Endodermal cell (in vitro differentiated cells): Measurements from ENCODE around the gene RGS4. TPM values are rescaled to one million over a fixed set of nuclear protein-coding genes. Genes with fewer than 3 reads are reported as not detected.
"Not testable (repeated sequence)": the region's sequence is repeated elsewhere in the genome, so short reads cannot be mapped to it uniquely, and the experiment has no call there.

Experiments
- DNase-seq: peaks from one replicate; pipeline ENCODE4 v3.0.0-alpha.2; 2017
- H3K27ac ChIP-seq: 2 replicates; pipeline ENCODE4 v1.5.1; 2013; ENCODE audit warnings: mild to moderate bottlenecking, low read depth, low read length, moderate library complexity
- H3K27me3 ChIP-seq: 2 replicates; pipeline ENCODE4 v1.6.1; 2013; ENCODE audit warnings: mild to moderate bottlenecking, low read length, moderate library complexity; ENCODE audit not compliant: insufficient read depth, control insufficient read depth, poor library complexity, severe bottlenecking
- H3K36me3 ChIP-seq: 2 replicates; pipeline ENCODE4 v1.7.0; 2013; ENCODE audit warnings: mild to moderate bottlenecking, low read length, moderate library complexity; ENCODE audit not compliant: control insufficient read depth, insufficient read depth
- H3K4me1 ChIP-seq: one replicate; pipeline ENCODE4 v1.7.0; 2013; ENCODE audit warnings: low read length; ENCODE audit not compliant: control insufficient read depth, insufficient read depth
- H3K4me3 ChIP-seq: 2 replicates; pipeline ENCODE4 v1.5.1; 2013; ENCODE audit warnings: mild to moderate bottlenecking, low read length, moderate library complexity
- H3K9ac ChIP-seq: 2 replicates; pipeline ENCODE4 v1.6.1; 2013; ENCODE audit warnings: mild to moderate bottlenecking, low read length, moderate library complexity; ENCODE audit not compliant: poor library complexity, severe bottlenecking; ENCODE audit errors: extremely low read depth
- H3K9me3 ChIP-seq: 2 replicates; pipeline ENCODE4 v1.6.1; 2013; ENCODE audit warnings: mild to moderate bottlenecking, low read length, moderate library complexity; ENCODE audit not compliant: control insufficient read depth
- H3K27ac Mint-ChIP-seq: 2 replicates; pipeline ENCODE4 v1.8.0; 2020; ENCODE audit warnings: mixed read lengths
- H3K27me3 Mint-ChIP-seq: 2 replicates; pipeline ENCODE4 v1.8.0; 2021; ENCODE audit warnings: mild to moderate bottlenecking, mixed read lengths; ENCODE audit not compliant: insufficient read depth
- H3K36me3 Mint-ChIP-seq: 2 replicates; pipeline ENCODE4 v1.8.0; 2020; ENCODE audit warnings: low read depth, mixed read lengths
- H3K4me1 Mint-ChIP-seq: 2 replicates; pipeline ENCODE4 v1.8.0; 2020; ENCODE audit warnings: mixed read lengths
- H3K4me3 Mint-ChIP-seq: 2 replicates; pipeline ENCODE4 v1.8.0; 2020; ENCODE audit warnings: mild to moderate bottlenecking, moderate library complexity, mixed read lengths
- H3K9me3 Mint-ChIP-seq: 2 replicates; pipeline ENCODE4 v1.8.0; 2020; ENCODE audit warnings: mild to moderate bottlenecking, mixed read lengths
- WGBS, 2 experiments: methylation state at CpG; one replicate each; pipeline versions ENCODE4 v1.1.5 to v1.1.7; 2013; ENCODE audit warnings: missing lambda C conversion rate in 2 of 2, mixed read lengths in 1 of 2; ENCODE audit not compliant: insufficient coverage in 1 of 2, insufficient read length in 1 of 2; 5-methylcytosine and 5-hydroxymethylcytosine counted together
- total RNA-seq, 2 donors: library from RNA; stranded (reverse); fragmentation: NEBNext Ultra II Directional in 1 of 2; extraction: Animal tissue kit (Norgen Biotek cat#: 25700) in 1 of 2; gene quantifications; 2 replicates in 1 of 2; 3 replicates in 1 of 2; pipeline ENCODE4 v1.2.1, GENCODE V29; 2021
- TF ChIP-seq, protein P1 (sequence below): fragments of 200-600 bp; sonication (generic); conservative IDR thresholded peaks from 2 replicates; pipeline ENCODE4 v1.5.0; 2021; ENCODE audit warnings: antibody characterized with exemption, mild to moderate bottlenecking

The RGS4 gene
- total RNA-seq, 2 donors from 2014 or later: 0.48 to 0.51 TPM

DNA sequence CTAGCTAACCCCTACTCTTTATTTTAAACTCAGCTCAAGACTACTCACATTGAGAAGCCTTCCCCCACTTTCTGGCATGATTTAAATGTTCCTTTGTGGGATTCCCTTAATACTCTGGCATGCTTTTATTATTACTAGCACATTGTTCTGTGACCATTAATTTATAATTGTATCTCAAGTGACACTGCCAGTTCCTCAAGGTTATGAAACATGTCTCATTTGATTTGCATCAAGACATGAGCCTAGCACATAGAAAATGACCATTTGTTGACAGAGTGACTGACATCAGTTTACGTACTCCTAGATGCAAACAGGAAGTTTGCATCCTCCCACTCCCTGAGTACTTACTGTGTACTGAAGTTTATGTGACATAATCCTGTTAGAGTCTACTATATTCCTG lies 15.2 kb downstream of the RGS4 start:
- TF ChIP-seq, protein P1, sequence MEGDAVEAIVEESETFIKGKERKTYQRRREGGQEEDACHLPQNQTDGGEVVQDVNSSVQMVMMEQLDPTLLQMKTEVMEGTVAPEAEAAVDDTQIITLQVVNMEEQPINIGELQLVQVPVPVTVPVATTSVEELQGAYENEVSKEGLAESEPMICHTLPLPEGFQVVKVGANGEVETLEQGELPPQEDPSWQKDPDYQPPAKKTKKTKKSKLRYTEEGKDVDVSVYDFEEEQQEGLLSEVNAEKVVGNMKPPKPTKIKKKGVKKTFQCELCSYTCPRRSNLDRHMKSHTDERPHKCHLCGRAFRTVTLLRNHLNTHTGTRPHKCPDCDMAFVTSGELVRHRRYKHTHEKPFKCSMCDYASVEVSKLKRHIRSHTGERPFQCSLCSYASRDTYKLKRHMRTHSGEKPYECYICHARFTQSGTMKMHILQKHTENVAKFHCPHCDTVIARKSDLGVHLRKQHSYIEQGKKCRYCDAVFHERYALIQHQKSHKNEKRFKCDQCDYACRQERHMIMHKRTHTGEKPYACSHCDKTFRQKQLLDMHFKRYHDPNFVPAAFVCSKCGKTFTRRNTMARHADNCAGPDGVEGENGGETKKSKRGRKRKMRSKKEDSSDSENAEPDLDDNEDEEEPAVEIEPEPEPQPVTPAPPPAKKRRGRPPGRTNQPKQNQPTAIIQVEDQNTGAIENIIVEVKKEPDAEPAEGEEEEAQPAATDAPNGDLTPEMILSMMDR: no peak
- Mint-ChIP-seq H3K4me1 (no peaks in the 10 kb centered on the region), H3K27me3 (no peaks in the 10 kb centered on the region), H3K36me3 (no peaks in the 10 kb centered on the region), H3K4me3 (no peak overlapping the region), H3K27ac (no peak overlapping the region), H3K9me3 (peaks cover 5% of the 10 kb centered on the region)
- Histone ChIP-seq H3K4me3 (no peak overlapping the region), H3K27me3 (no peaks in the 10 kb centered on the region), H3K27ac (no peak overlapping the region), H3K9ac (no peak overlapping the region), H3K9me3 (no peaks in the 10 kb centered on the region), H3K4me1 (no peaks in the 10 kb centered on the region), H3K36me3 (no peaks in the 10 kb centered on the region)
- DNase-seq: no peak
- 88 to 100% methylated on average over 1 of the region's 1 CpG for WGBS, 2 experiments

DNA sequence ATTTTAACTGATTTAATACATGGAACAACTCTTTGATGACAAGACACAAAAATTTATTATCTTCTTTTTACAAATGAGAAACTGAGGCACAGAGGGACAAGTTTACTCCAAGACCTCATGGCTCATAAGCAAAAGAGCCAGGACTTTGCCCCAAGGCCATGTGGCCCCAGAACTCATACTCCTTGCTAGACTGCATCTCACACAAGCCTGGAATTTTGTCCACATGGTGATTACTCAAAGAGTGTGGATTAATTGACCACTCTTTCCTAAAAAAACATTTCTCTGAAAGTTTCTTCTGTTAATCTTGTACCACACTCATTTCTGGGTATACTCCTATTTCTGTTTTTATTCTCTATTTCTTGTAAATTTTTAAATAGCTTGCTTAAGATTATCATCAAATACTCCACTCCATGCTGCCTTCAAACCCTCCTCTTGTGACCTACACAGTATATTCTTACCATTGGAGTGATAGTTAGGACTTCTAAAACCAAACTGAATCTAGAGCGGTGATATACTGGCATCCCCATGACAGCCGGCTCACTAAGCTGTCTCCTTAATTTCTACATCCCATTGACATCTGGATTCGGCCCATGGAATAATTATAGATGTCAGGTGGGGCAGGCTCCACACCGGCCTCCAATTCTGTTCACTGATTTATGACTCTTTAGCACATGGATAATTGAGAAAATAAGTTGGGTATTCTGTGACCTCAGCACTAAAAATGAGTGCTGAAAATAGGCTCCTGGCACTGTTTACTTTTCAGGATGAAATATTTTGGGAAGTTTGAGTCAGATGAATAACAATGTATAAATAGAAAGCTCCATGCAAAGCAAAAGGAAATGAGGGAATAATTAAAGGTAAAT lies 16.1 kb downstream of the RGS4 start:
- TF ChIP-seq, protein P1: no peak
- no peak overlapping the region for H3K4me3 Mint-ChIP-seq

DNA sequence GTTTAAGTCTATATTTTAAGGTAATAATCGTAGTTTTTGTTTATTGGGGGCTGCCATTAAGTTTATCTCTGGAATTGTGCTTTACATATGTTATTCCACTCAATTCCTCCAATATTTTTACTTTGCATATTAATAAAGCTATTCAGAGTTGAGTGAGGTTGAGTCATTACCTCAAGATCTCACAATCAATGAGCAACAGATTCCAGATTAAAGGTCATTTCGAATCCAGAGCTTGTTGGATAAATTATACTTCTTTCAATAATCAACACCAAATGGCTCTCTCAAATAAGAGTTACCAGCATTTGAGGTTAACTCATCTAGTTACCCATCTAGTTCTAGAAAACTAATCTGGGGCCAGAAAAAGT lies 16.7 kb downstream of the RGS4 start:
- H3K36me3 Mint-ChIP-seq: no peaks in the 10 kb centered on the region
- Histone ChIP-seq H3K27ac (no peak overlapping the region), H3K9me3 (no peaks in the 10 kb centered on the region), H3K36me3 (no peaks in the 10 kb centered on the region), H3K9ac (no peak overlapping the region), H3K4me1 (no peaks in the 10 kb centered on the region), H3K27me3 (no peaks in the 10 kb centered on the region), H3K4me3 (no peak overlapping the region)
- TF ChIP-seq, protein P1: no peak
- peaks cover 2% of the 10 kb centered on the region for H3K9me3 Mint-ChIP-seq
- H3K27ac Mint-ChIP-seq: no peak overlapping the region
- no peak for DNase-seq
- no peak overlapping the region for H3K4me3 Mint-ChIP-seq
- no peaks in the 10 kb centered on the region for H3K27me3 Mint-ChIP-seq
- H3K4me1 Mint-ChIP-seq: no peaks in the 10 kb centered on the region
- 93 to 100% methylated on average over 1 to 2 of the region's 2 CpGs for WGBS, 2 experiments

More for the DNA sequence above, 16.1 kb downstream of the RGS4 start:
- Mint-ChIP-seq H3K4me1 (no peaks in the 10 kb centered on the region), H3K36me3 (no peaks in the 10 kb centered on the region), H3K27me3 (no peaks in the 10 kb centered on the region), H3K9me3 (peaks cover 2% of the 10 kb centered on the region), H3K27ac (no peak overlapping the region)
- no peak overlapping the region for H3K4me3 ChIP-seq
- H3K9ac ChIP-seq: no peak overlapping the region
- no peak overlapping the region for H3K27ac ChIP-seq
- WGBS, 2 experiments: 94 to 100% methylated on average over 1 to 4 of the region's 4 CpGs
- no peaks in the 10 kb centered on the region for H3K9me3 ChIP-seq
- no peaks in the 10 kb centered on the region for H3K27me3 ChIP-seq
- H3K4me1 ChIP-seq: no peaks in the 10 kb centered on the region
- DNase-seq: no peak
- H3K36me3 ChIP-seq: no peaks in the 10 kb centered on the region

DNA sequence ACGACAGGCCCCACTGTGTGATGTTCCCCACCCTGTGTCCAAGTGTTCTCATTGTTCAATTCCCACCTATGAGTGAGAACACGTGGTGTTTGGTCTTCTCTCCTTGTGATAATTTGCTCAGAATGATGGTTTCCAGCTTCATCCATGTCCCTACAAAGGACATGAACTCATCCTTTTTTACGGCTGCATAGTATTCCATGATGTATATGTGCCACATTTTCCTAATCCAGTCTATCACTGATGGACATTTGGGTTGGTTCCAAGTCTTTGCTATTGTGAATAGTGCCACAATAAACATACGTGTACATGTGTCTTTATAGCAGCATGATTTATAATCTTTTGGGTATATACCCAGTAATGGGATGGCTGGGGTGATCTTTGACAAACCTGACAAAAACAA lies 20.0 kb downstream of the RGS4 start:
- H3K9me3 ChIP-seq, H3K4me1 ChIP-seq, H3K9ac ChIP-seq, DNase-seq, H3K9me3 Mint-ChIP-seq, H3K36me3 ChIP-seq, H3K27ac ChIP-seq, H3K36me3 Mint-ChIP-seq, H3K27me3 ChIP-seq, H3K27me3 Mint-ChIP-seq, H3K4me3 Mint-ChIP-seq, H3K4me3 ChIP-seq, H3K4me1 Mint-ChIP-seq, H3K27ac Mint-ChIP-seq: not testable (repeated sequence)
- WGBS, 2 experiments: 85 to 100% methylated on average over 1 to 3 of the region's 4 CpGs
